Measurements from ENCODE around the gene GRIK3.

GRIK3 gene

GRCh38 chr1:36843906-36844610, 190.3 kb downstream of the GRIK3 start:
- POLR2A ChIA-PET, result no interaction called here

GRCh38 chr1:36843027-36843426, 191.3 kb downstream of the GRIK3 start:
- no peaks in the 10 kb centered on the region for H3K36me3 ChIP-seq (ENCODE audit: control insufficient read depth in 2 of 2, insufficient read depth in 1 of 2, low read length in 2 of 2)
- H3K27ac ChIP-seq (ENCODE audit: extremely low read depth, low read depth, low read length), result no peak overlapping the region
- H3K4me1 ChIP-seq (ENCODE audit: control insufficient read depth, insufficient read depth, low read length), result no peaks in the 10 kb centered on the region
- no peak overlapping the region for H3K4me3 ChIP-seq (ENCODE audit: low read depth, low read length)
- H3K9me3 ChIP-seq (ENCODE audit: control insufficient read depth, insufficient read depth, low read depth, low read length), result no peaks in the 10 kb centered on the region
- ChIA-PET CTCF (no interaction called here), POLR2A (no interaction called here)
- TF ChIP-seq ZNF610 (tag by site-specific recombination; IDR thresholded peaks at IDR 0.05; ENCODE audit: borderline replicate concordance), result no peak
- no peak for TF ChIP-seq ZNF112 (tag by site-specific recombination; IDR thresholded peaks at IDR 0.05)
- no peak for TF ChIP-seq ZNF510 (tag by site-specific recombination; IDR thresholded peaks at IDR 0.05; ENCODE audit: insufficient replicate concordance)
- no peak for TF ChIP-seq CTCF (tag by site-specific recombination; IDR thresholded peaks at IDR 0.05)
- TF ChIP-seq WT1 (tag by site-specific recombination; IDR thresholded peaks at IDR 0.05), result no peak
- no peak for TF ChIP-seq ZNF391 (tag by site-specific recombination; IDR thresholded peaks at IDR 0.05; ENCODE audit: borderline replicate concordance, low read depth)
- no peak for TF ChIP-seq ZNF341 (tag by site-specific recombination; IDR thresholded peaks at IDR 0.05; ENCODE audit: low read depth)
- TF ChIP-seq ZNF426 (tag by site-specific recombination; IDR thresholded peaks at IDR 0.05), result no peak
- TF ChIP-seq KLF10 (tag by site-specific recombination; IDR thresholded peaks at IDR 0.05), result no peak
- TF ChIP-seq MZF1 (tag by site-specific recombination; IDR thresholded peaks at IDR 0.05; ENCODE audit: borderline replicate concordance), result no peak
- TF ChIP-seq ZNF621 (tag by site-specific recombination; IDR thresholded peaks at IDR 0.05), result no peak
- no peak for TF ChIP-seq ZNF792 (tag by site-specific recombination; IDR thresholded peaks at IDR 0.05)
- no peak for TF ChIP-seq ZBTB44 (tag by site-specific recombination; IDR thresholded peaks at IDR 0.05)

More at GRCh38 chr1:36843906-36844610, 190.3 kb downstream of the GRIK3 start:
- CTCF ChIA-PET, result interaction anchor here (2.2 kb wide), 1 partner anchor 20 kb away, joined by 10 read pairs; no protein-coding TSS in a partner anchor
- Histone ChIP-seq H3K9me3 (ENCODE audit: control insufficient read depth, insufficient read depth, low read depth, low read length) (no peaks in the 10 kb centered on the region), H3K4me1 (ENCODE audit: control insufficient read depth, insufficient read depth, low read length) (no peaks in the 10 kb centered on the region), H3K4me3 (ENCODE audit: low read depth, low read length) (no peak overlapping the region), H3K27ac (ENCODE audit: extremely low read depth, low read depth, low read length) (no peak overlapping the region), H3K36me3 (ENCODE audit: control insufficient read depth in 2 of 2, insufficient read depth in 1 of 2, low read length in 2 of 2) (no peaks in the 10 kb centered on the region)
- TF ChIP-seq ZNF600 (tag by site-specific recombination; IDR thresholded peaks at IDR 0.05) (no peak), HIC1 (tag by site-specific recombination; IDR thresholded peaks at IDR 0.05) (no peak), ZNF335 (tag by site-specific recombination; conservative IDR thresholded peaks at IDR 0.05) (no peak), ZBTB8A (tag by site-specific recombination; IDR thresholded peaks at IDR 0.05) (no peak), KLF16 (tag by site-specific recombination; IDR thresholded peaks at IDR 0.05) (no peak), ZBTB10 (tag by site-specific recombination; IDR thresholded peaks at IDR 0.05) (no peak), ZNF133 (tag by site-specific recombination; IDR thresholded peaks at IDR 0.05) (no peak), PBX3 (CRISPR knock-in tag; IDR thresholded peaks at IDR 0.05) (no peak), ZNF169 (tag by site-specific recombination; IDR thresholded peaks at IDR 0.05) (no peak)
